ENCODE results near the gene TNIK. TPM values are rescaled to one million over a fixed set of nuclear protein-coding genes. Genes with fewer than 3 reads are reported as not detected.

Gene TNIK
- total and polyA plus RNA-seq, 2 experiments from 2014 or later, result 14.6 to 34.3 TPM

DNA sequence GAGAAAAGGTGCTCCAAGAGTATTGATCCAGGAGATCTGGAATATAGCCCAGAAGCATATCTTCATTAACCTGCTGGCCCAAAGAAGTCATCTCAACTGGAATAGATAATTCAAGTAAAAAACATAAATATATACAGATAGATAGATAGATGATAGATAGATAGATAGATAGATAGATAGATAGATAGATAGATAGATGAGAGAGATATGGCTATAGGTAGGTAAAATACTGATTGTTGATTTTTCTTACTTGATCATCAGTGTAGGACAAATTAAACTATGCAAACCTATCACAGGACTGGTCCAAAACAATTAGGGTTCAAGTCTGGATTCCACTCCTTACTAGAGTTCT, 83.6 kb downstream of the TNIK start (continued):
- TF ChIP-seq, protein P1, sequence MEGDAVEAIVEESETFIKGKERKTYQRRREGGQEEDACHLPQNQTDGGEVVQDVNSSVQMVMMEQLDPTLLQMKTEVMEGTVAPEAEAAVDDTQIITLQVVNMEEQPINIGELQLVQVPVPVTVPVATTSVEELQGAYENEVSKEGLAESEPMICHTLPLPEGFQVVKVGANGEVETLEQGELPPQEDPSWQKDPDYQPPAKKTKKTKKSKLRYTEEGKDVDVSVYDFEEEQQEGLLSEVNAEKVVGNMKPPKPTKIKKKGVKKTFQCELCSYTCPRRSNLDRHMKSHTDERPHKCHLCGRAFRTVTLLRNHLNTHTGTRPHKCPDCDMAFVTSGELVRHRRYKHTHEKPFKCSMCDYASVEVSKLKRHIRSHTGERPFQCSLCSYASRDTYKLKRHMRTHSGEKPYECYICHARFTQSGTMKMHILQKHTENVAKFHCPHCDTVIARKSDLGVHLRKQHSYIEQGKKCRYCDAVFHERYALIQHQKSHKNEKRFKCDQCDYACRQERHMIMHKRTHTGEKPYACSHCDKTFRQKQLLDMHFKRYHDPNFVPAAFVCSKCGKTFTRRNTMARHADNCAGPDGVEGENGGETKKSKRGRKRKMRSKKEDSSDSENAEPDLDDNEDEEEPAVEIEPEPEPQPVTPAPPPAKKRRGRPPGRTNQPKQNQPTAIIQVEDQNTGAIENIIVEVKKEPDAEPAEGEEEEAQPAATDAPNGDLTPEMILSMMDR (conservative IDR thresholded peaks at IDR 0.05; ENCODE audit: low read depth in 2 of 2), result no peak

DNA sequence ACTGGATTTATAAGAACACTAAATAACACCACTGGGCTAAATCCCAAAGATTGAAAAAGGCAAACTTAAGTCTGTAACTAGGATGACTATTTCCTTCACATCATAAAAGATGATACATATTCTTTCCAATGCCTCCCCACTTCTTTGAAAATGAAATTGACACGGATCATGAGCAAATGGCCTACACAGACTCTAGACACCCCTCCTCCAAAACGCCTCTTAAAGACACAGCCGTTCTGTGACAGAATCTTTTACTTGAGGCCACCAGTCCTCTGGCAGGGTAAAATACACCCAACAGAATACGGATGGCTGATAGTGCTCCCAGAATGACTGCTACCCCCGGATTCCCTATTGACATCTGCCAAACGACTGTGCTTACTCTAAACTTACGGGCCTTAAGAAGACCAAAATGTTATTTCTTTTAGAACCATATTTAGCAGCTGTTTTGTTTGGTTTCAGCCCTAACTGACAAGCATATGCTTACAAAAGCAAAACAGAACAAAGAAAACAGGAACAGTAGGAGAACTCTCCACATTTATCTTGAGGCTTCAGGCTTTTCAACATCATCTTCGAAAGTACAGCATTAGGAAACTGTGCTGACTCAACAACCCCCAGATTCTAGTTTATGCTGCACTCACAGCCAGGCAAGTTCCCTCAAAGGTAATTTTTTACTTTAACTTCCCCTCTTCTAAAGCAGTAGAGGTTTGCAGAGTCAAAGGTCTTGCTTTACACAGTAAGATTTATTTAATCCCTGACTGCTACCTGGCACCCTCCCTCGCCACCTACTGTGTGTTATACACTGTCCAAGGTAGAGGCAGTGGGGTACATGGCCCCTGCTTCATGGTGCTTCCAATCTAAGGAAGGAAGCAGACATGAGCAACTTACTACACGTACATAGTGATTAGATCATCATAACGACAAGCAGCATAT, 84.3 kb downstream of the TNIK start:
- peaks cover 2% of the 10 kb centered on the region for H3K27me3 Mint-ChIP-seq (ENCODE audit: insufficient read depth, low read depth, poor library complexity)
- TF ChIP-seq JUNB (IDR thresholded peaks at IDR 0.05; ENCODE audit: unreplicated experiment) (no peak), ZNF331 (CRISPR knock-in tag; IDR thresholded peaks at IDR 0.05; ENCODE audit: low read depth) (no peak), EZH2 (IDR thresholded peaks at IDR 0.05; ENCODE audit: low read depth, unreplicated experiment) (no peak)
- TF ChIP-seq, protein P2, sequence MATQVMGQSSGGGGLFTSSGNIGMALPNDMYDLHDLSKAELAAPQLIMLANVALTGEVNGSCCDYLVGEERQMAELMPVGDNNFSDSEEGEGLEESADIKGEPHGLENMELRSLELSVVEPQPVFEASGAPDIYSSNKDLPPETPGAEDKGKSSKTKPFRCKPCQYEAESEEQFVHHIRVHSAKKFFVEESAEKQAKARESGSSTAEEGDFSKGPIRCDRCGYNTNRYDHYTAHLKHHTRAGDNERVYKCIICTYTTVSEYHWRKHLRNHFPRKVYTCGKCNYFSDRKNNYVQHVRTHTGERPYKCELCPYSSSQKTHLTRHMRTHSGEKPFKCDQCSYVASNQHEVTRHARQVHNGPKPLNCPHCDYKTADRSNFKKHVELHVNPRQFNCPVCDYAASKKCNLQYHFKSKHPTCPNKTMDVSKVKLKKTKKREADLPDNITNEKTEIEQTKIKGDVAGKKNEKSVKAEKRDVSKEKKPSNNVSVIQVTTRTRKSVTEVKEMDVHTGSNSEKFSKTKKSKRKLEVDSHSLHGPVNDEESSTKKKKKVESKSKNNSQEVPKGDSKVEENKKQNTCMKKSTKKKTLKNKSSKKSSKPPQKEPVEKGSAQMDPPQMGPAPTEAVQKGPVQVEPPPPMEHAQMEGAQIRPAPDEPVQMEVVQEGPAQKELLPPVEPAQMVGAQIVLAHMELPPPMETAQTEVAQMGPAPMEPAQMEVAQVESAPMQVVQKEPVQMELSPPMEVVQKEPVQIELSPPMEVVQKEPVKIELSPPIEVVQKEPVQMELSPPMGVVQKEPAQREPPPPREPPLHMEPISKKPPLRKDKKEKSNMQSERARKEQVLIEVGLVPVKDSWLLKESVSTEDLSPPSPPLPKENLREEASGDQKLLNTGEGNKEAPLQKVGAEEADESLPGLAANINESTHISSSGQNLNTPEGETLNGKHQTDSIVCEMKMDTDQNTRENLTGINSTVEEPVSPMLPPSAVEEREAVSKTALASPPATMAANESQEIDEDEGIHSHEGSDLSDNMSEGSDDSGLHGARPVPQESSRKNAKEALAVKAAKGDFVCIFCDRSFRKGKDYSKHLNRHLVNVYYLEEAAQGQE (IDR thresholded peaks at IDR 0.05; ENCODE audit: unreplicated experiment), result peak; percentile 43
- TF ChIP-seq, protein P3, sequence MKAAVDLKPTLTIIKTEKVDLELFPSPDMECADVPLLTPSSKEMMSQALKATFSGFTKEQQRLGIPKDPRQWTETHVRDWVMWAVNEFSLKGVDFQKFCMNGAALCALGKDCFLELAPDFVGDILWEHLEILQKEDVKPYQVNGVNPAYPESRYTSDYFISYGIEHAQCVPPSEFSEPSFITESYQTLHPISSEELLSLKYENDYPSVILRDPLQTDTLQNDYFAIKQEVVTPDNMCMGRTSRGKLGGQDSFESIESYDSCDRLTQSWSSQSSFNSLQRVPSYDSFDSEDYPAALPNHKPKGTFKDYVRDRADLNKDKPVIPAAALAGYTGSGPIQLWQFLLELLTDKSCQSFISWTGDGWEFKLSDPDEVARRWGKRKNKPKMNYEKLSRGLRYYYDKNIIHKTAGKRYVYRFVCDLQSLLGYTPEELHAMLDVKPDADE (IDR thresholded peaks at IDR 0.05), result no peak
- Histone ChIP-seq H2AFZ (no peak overlapping the region), H3K4me3 (no peak overlapping the region), H3K9me2 (ENCODE audit: insufficient read depth) (no peaks in the 10 kb centered on the region), H3F3A (replicated peaks; ENCODE audit: low read depth) (no peaks in the 10 kb centered on the region), H3K4me2 (no peak overlapping the region), H3K4me1 (ENCODE audit: insufficient read depth) (peaks cover 24% of the 10 kb centered on the region), H3K36me3 (ENCODE audit: insufficient read depth) (no peaks in the 10 kb centered on the region), H4K20me1 (replicated peaks; ENCODE audit: insufficient read depth) (peaks cover 2% of the 10 kb centered on the region; the same call in 1 of the 2 replicates), H3K27me3 (ENCODE audit: insufficient read depth) (no peaks in the 10 kb centered on the region), H3K27ac (ENCODE audit: low read depth) (no peak overlapping the region), H3K79me2 (replicated peaks; ENCODE audit: insufficient read depth) (peaks cover 79% of the 10 kb centered on the region)
- H3K36me3 Mint-ChIP-seq (ENCODE audit: low read depth), result no peaks in the 10 kb centered on the region
- H3K4me3 Mint-ChIP-seq, result no peak overlapping the region
- peak overlapping the region; percentile 51; the same call in 1 of the 2 replicates for H3K27ac Mint-ChIP-seq
- ATAC-seq (no peak), DNase-seq (ENCODE audit: low spot score) (no peak)
- H3K4me1 Mint-ChIP-seq, result peaks cover 31% of the 10 kb centered on the region
- no peaks in the 10 kb centered on the region for H3K9me3 Mint-ChIP-seq
